ENCODE measurements around the gene TTC13.

DNA sequence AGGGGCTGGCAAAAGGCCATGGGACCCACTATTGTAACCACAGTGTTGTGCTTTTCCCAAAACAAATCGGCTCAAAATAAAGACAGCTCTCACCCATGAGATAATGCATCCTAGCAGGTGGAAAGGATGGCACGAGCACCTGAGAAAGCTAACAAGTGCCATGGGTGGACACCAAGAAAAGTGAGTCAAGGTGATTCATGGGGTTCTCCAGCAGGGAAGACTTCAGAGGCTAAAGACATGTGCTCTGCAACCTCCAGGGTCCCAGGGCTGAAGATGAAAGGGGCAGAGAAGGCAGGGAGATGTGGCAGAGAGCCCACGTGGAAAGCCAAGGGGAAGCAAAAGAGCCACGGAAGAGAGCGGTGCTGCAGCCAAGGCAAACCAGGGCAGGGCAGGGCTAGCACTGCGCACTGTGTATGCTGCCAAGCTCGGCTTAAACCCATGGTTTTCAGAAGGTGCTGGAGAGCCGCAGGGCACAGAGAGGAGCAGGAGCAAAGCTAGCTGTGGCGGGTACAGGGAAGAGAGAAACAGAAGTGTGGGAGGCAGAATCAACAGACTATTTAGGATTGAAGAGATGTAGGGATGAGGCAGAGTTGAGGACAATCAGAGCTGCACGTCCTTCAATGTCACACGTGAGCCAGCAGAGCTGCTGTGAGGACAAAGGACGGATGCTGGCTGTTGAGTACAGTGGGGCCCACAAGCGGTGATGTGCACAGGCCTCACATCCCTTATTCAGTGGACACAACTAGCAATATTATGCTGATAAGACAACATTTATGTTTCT, 68.5 kb downstream of the TTC13 start:
- TF ChIP-seq, protein P1, sequence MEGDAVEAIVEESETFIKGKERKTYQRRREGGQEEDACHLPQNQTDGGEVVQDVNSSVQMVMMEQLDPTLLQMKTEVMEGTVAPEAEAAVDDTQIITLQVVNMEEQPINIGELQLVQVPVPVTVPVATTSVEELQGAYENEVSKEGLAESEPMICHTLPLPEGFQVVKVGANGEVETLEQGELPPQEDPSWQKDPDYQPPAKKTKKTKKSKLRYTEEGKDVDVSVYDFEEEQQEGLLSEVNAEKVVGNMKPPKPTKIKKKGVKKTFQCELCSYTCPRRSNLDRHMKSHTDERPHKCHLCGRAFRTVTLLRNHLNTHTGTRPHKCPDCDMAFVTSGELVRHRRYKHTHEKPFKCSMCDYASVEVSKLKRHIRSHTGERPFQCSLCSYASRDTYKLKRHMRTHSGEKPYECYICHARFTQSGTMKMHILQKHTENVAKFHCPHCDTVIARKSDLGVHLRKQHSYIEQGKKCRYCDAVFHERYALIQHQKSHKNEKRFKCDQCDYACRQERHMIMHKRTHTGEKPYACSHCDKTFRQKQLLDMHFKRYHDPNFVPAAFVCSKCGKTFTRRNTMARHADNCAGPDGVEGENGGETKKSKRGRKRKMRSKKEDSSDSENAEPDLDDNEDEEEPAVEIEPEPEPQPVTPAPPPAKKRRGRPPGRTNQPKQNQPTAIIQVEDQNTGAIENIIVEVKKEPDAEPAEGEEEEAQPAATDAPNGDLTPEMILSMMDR (conservative IDR thresholded peaks at IDR 0.05; ENCODE audit: low read depth, low read length) = no peak
- no peak for TF ChIP-seq EZH2 (IDR thresholded peaks at IDR 0.05; ENCODE audit: borderline replicate concordance, low read depth, low read length, poor library complexity, severe bottlenecking)
